Gastrocnemius medialis (tissue), 4 donors: ENCODE data around the gene TLX2.

Source experiments
- POLR2A ChIP-seq, 2 donors: fragments of 450-650 bp; IDR thresholded peaks; one replicate each; pipeline ENCODE4 v1.6.1; 2017; ENCODE audit warnings: antibody characterized with exemption in 2 of 2, mild to moderate bottlenecking in 2 of 2, moderate library complexity in 2 of 2
- TF ChIP-seq, protein P1 (sequence below), 5 experiments: fragments of 450-650 bp in 3 of 5; fragments of 200-600 bp in 2 of 5; sonication (generic) in 2 of 5; IDR thresholded peaks in 4 of 5; conservative IDR thresholded peaks in 1 of 5; 1 replicate in 4 of 5; 2 replicates in 1 of 5; pipeline ENCODE4 v1.5.1; 2016 to 2019; ENCODE audit warnings: antibody characterized with exemption in 5 of 5, mild to moderate bottlenecking in 3 of 5, moderate library complexity in 3 of 5

DNA sequence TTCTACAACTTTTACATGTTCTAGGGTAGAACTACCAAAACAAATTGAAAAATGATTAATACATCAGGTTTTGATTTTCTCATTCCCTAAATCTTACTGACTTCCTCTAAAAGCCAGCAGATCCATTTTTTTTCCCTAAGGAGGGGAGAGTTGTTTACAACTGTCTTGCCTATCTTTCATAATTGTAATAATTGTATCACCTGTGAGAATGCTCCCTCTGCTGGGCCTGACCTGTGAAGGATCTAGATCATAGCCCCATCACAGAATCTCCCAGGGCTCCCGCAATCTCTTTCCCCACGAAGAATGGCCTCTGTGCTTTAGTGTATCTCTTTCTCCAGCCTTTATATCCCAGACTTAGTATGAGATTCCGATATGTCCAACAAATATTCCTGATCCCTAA lies 30.4 kb downstream of the TLX2 start:
- TF ChIP-seq, protein P1, sequence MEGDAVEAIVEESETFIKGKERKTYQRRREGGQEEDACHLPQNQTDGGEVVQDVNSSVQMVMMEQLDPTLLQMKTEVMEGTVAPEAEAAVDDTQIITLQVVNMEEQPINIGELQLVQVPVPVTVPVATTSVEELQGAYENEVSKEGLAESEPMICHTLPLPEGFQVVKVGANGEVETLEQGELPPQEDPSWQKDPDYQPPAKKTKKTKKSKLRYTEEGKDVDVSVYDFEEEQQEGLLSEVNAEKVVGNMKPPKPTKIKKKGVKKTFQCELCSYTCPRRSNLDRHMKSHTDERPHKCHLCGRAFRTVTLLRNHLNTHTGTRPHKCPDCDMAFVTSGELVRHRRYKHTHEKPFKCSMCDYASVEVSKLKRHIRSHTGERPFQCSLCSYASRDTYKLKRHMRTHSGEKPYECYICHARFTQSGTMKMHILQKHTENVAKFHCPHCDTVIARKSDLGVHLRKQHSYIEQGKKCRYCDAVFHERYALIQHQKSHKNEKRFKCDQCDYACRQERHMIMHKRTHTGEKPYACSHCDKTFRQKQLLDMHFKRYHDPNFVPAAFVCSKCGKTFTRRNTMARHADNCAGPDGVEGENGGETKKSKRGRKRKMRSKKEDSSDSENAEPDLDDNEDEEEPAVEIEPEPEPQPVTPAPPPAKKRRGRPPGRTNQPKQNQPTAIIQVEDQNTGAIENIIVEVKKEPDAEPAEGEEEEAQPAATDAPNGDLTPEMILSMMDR (IDR thresholded peaks at IDR 0.05 in 4 of 5, conservative IDR thresholded peaks at IDR 0.05 in 1 of 5), result no peak
- TF ChIP-seq POLR2A (IDR thresholded peaks at IDR 0.05), result no peak
